Vagina (tissue), 2 donors: ENCODE measurements around the gene ACYP2.

Experiments
- CTCF ChIP-seq, 3 experiments: fragments of 450-650 bp in 2 of 3; fragments of 200-600 bp in 1 of 3; sonication (generic) in 1 of 3; IDR thresholded peaks; one replicate each; pipeline ENCODE4 v1.5.1; 2017 to 2019; ENCODE audit warnings: antibody characterized with exemption in 3 of 3, mild to moderate bottlenecking in 2 of 3, moderate library complexity in 2 of 3
- POLR2A ChIP-seq, 2 donors: fragments of 450-650 bp; IDR thresholded peaks; one replicate each; pipeline ENCODE4 v1.6.1; 2017; ENCODE audit warnings: antibody characterized with exemption in 2 of 2, mild to moderate bottlenecking in 2 of 2, moderate library complexity in 2 of 2
- POLR2AphosphoS5 ChIP-seq, 2 donors: sonication (generic); formaldehyde crosslinking; IDR thresholded peaks; one replicate each; pipeline ENCODE4 v1.9.0; 2017; ENCODE audit warnings: antibody characterized with exemption in 2 of 2, mild to moderate bottlenecking in 2 of 2, low read depth in 1 of 2; ENCODE audit not compliant: insufficient read depth in 1 of 2

DNA sequence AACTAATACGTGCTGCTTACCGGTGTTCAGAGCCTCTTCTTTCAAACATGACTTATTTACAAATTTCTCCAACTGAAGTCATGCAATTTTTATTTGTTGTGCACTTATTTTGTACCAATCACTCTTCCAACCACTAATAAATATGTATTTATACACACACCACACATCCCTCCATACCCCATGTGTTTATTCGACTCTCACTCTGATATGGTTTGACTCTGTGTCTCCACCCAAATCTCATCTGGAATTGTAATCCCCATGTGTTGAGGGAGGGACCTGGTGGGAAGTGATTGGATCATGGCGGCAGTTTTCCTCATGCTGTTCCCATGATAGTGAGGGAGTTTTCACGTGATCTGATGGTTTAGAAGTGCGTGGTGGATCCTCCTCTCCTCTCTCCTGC, 49.5 kb upstream of the ACYP2 start:
- TF ChIP-seq CTCF (IDR thresholded peaks at IDR 0.05), result no peak
- no peak for TF ChIP-seq POLR2AphosphoS5 (IDR thresholded peaks at IDR 0.05; ENCODE audit: insufficient read depth in 1 of 2, low read depth in 1 of 2)
- TF ChIP-seq POLR2A (IDR thresholded peaks at IDR 0.05), result no peak
